Measurements from ENCODE around the gene VEZT.

GRCh38 chr12:95237315-95237714 is 19.7 kb downstream of the VEZT start:
- TF ChIP-seq, protein P1, sequence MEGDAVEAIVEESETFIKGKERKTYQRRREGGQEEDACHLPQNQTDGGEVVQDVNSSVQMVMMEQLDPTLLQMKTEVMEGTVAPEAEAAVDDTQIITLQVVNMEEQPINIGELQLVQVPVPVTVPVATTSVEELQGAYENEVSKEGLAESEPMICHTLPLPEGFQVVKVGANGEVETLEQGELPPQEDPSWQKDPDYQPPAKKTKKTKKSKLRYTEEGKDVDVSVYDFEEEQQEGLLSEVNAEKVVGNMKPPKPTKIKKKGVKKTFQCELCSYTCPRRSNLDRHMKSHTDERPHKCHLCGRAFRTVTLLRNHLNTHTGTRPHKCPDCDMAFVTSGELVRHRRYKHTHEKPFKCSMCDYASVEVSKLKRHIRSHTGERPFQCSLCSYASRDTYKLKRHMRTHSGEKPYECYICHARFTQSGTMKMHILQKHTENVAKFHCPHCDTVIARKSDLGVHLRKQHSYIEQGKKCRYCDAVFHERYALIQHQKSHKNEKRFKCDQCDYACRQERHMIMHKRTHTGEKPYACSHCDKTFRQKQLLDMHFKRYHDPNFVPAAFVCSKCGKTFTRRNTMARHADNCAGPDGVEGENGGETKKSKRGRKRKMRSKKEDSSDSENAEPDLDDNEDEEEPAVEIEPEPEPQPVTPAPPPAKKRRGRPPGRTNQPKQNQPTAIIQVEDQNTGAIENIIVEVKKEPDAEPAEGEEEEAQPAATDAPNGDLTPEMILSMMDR (IDR thresholded peaks at IDR 0.05 in 2 of 3, conservative IDR thresholded peaks at IDR 0.05 in 1 of 3; ENCODE audit: control insufficient read depth in 2 of 3, extremely low read depth in 1 of 3, insufficient read depth in 1 of 3, low read depth in 3 of 3, low read length in 3 of 3): no peak
- TF ChIP-seq YY1 (IDR thresholded peaks at IDR 0.05; ENCODE audit: low read depth, low read length) (no peak), TARDBP (IDR thresholded peaks at IDR 0.05; ENCODE audit: borderline replicate concordance) (no peak), FOXM1 (IDR thresholded peaks at IDR 0.05; ENCODE audit: low read depth, low read length) (no peak), CBFB (IDR thresholded peaks at IDR 0.05; ENCODE audit: low read depth) (no peak), EZH2 (IDR thresholded peaks at IDR 0.05; ENCODE audit: borderline replicate concordance, control insufficient read depth, low read depth, low read length) (no peak), TCF7 (IDR thresholded peaks at IDR 0.05; ENCODE audit: borderline replicate concordance) (no peak), PKNOX1 (IDR thresholded peaks at IDR 0.05) (no peak), POLR2AphosphoS5 (IDR thresholded peaks at IDR 0.05; ENCODE audit: low read length) (no peak)
- TF ChIP-seq, protein P2, sequence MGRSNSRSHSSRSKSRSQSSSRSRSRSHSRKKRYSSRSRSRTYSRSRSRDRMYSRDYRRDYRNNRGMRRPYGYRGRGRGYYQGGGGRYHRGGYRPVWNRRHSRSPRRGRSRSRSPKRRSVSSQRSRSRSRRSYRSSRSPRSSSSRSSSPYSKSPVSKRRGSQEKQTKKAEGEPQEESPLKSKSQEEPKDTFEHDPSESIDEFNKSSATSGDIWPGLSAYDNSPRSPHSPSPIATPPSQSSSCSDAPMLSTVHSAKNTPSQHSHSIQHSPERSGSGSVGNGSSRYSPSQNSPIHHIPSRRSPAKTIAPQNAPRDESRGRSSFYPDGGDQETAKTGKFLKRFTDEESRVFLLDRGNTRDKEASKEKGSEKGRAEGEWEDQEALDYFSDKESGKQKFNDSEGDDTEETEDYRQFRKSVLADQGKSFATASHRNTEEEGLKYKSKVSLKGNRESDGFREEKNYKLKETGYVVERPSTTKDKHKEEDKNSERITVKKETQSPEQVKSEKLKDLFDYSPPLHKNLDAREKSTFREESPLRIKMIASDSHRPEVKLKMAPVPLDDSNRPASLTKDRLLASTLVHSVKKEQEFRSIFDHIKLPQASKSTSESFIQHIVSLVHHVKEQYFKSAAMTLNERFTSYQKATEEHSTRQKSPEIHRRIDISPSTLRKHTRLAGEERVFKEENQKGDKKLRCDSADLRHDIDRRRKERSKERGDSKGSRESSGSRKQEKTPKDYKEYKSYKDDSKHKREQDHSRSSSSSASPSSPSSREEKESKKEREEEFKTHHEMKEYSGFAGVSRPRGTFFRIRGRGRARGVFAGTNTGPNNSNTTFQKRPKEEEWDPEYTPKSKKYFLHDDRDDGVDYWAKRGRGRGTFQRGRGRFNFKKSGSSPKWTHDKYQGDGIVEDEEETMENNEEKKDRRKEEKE (IDR thresholded peaks at IDR 0.05): no peak
